SU-DHL-6 (cell line): ENCODE results near the gene AAR2.

Experiments used
- H2AFZ ChIP-seq: fragments of 200-600 bp; sonication (generic); 2 replicates; pipeline ENCODE4 v1.6.1; 2014; ENCODE audit warnings: low read depth, mild to moderate bottlenecking, moderate library complexity, mixed read lengths, antibody characterized with exemption, low read length; ENCODE audit not compliant: severe bottlenecking
- H3F3A ChIP-seq: fragments of 200-600 bp; shearing (Covaris generic); 2 replicates; pipeline ENCODE4 v1.6.0; 2016; ENCODE audit warnings: antibody characterized with exemption, mild to moderate bottlenecking; ENCODE audit not compliant: insufficient read depth
- H3K27ac ChIP-seq: fragments of 200-600 bp; sonication (generic); 2 replicates; pipeline ENCODE4 v1.5.1; 2016; ENCODE audit warnings: low read depth, mild to moderate bottlenecking, low read length, moderate library complexity, mixed read lengths
- H3K27me3 ChIP-seq: fragments of 200-600 bp; sonication (generic), shearing (Covaris generic); 2 replicates; pipeline ENCODE4 v1.6.0; 2014; ENCODE audit warnings: mild to moderate bottlenecking, low read length
- H3K36me3 ChIP-seq: fragments of 200-600 bp; sonication (generic); 2 replicates; pipeline ENCODE4 v1.6.1; 2014; ENCODE audit warnings: mild to moderate bottlenecking, low read length, mixed read lengths
- H3K4me2 ChIP-seq: fragments of 300-600, 200-600 bp; shearing (Covaris generic), sonication (generic); 2 replicates; pipeline ENCODE4 v1.6.0; 2014; ENCODE audit warnings: low read length, low read depth, mild to moderate bottlenecking; ENCODE audit not compliant: poor library complexity, severe bottlenecking
- H3K4me3 ChIP-seq: fragments of 200-600 bp; sonication (generic); 2 replicates; pipeline ENCODE4 v1.5.1; 2014; ENCODE audit warnings: antibody characterized with exemption, low read length, mild to moderate bottlenecking, mixed read lengths; ENCODE audit not compliant: insufficient read depth, poor library complexity, severe bottlenecking
- H3K79me2 ChIP-seq: fragments of 200-600 bp; sonication (generic); 2 replicates; pipeline ENCODE4 v1.6.1; 2014; ENCODE audit warnings: mild to moderate bottlenecking, low read length, moderate library complexity; ENCODE audit not compliant: insufficient read depth
- H3K9ac ChIP-seq: fragments of 200-600 bp; sonication (generic); 2 replicates; pipeline ENCODE4 v1.7.0; 2014; ENCODE audit warnings: mild to moderate bottlenecking, low read length
- H3K9me2 ChIP-seq: fragments of 200-600 bp; sonication (generic); replicated peaks from 2 replicates; pipeline ENCODE4 v1.6.1; 2014; ENCODE audit warnings: low read length; ENCODE audit not compliant: insufficient read depth
- H3K9me3 ChIP-seq: fragments of 200-600 bp; sonication (generic); 2 replicates; pipeline ENCODE4 v1.6.1; 2014; ENCODE audit warnings: low read length, mixed read lengths; ENCODE audit not compliant: insufficient read depth
- H4K20me1 ChIP-seq: fragments of 200-600 bp; sonication (generic); 2 replicates; pipeline ENCODE4 v1.6.1; 2014; ENCODE audit warnings: low read depth, mild to moderate bottlenecking, antibody characterized with exemption, low read length, moderate library complexity, mixed read lengths
- CTCF ChIP-seq: fragments of 200-600 bp; sonication (generic); IDR thresholded peaks from one replicate; pipeline ENCODE4 v1.5.1; 2017; ENCODE audit warnings: antibody characterized with exemption, mild to moderate bottlenecking, low read length, moderate library complexity; ENCODE audit not compliant: insufficient read depth, poor library complexity, severe bottlenecking
- EZH2phosphoT487 ChIP-seq: fragments of 200-600 bp; sonication (generic), shearing (Covaris generic); conservative IDR thresholded peaks from 2 replicates; pipeline ENCODE4 v1.6.1; 2018; ENCODE audit warnings: mild to moderate bottlenecking, antibody characterized with exemption, low read length, moderate library complexity, mixed read lengths

The AAR2 gene

GRCh38 chr20:36215778-36216177 lies 20.5 kb upstream of the AAR2 start:
- Histone ChIP-seq H3K36me3 (no peaks in the 10 kb centered on the region), H4K20me1 (no peaks in the 10 kb centered on the region), H3F3A (no peaks in the 10 kb centered on the region), H3K9ac (no peak overlapping the region), H3K9me3 (no peaks in the 10 kb centered on the region), H3K9me2 (no peaks in the 10 kb centered on the region), H3K4me2 (no peak overlapping the region), H3K79me2 (no peaks in the 10 kb centered on the region), H3K27me3 (no peaks in the 10 kb centered on the region), H3K4me3 (no peak overlapping the region), H2AFZ (no peak overlapping the region), H3K27ac (no peak overlapping the region)
- TF ChIP-seq EZH2phosphoT487 (no peak), CTCF (no peak)

GRCh38 chr20:36216314-36217025 lies 19.8 kb upstream of the AAR2 start:
- Histone ChIP-seq H3K9me2 (no peaks in the 10 kb centered on the region), H3K4me3 (no peak overlapping the region), H2AFZ (no peak overlapping the region), H3K36me3 (no peaks in the 10 kb centered on the region), H3K9me3 (no peaks in the 10 kb centered on the region), H3K27me3 (no peaks in the 10 kb centered on the region), H3K79me2 (no peaks in the 10 kb centered on the region), H3K4me2 (no peak overlapping the region), H3K27ac (no peak overlapping the region), H3K9ac (no peak overlapping the region), H4K20me1 (no peaks in the 10 kb centered on the region), H3F3A (no peaks in the 10 kb centered on the region)
- TF ChIP-seq CTCF (no peak), EZH2phosphoT487 (no peak)

GRCh38 chr20:36217226-36217625 lies 19.1 kb upstream of the AAR2 start:
- H3K36me3 ChIP-seq: no peaks in the 10 kb centered on the region
- H3K9me3 ChIP-seq: no peaks in the 10 kb centered on the region
- TF ChIP-seq CTCF (no peak), EZH2phosphoT487 (no peak)
- no peak overlapping the region for H3K4me3 ChIP-seq
- H3K4me2 ChIP-seq: no peak overlapping the region
- H3F3A ChIP-seq: no peaks in the 10 kb centered on the region
- no peak overlapping the region for H2AFZ ChIP-seq
- no peak overlapping the region for H3K27ac ChIP-seq
- H4K20me1 ChIP-seq: no peaks in the 10 kb centered on the region
- no peak overlapping the region for H3K9ac ChIP-seq
- no peaks in the 10 kb centered on the region for H3K27me3 ChIP-seq
- no peaks in the 10 kb centered on the region for H3K79me2 ChIP-seq
- no peaks in the 10 kb centered on the region for H3K9me2 ChIP-seq
